HepG2 (cell line): Measurements from ENCODE around the gene SLC2A10. TPM values are rescaled to one million over a fixed set of nuclear protein-coding genes. Genes with fewer than 3 reads are reported as not detected.
A peak's percentile ranks its signal among the peaks of the same experiment; 100 is the strongest.

Experiments
- AFF4 ChIP-seq: sonication (generic); formaldehyde crosslinking; IDR thresholded peaks from 2 replicates; pipeline ENCODE4 v1.4.0; 2020; ENCODE audit warnings: missing genetic modification reagents
- ATF3 ChIP-seq: sonication (generic); formaldehyde crosslinking; IDR thresholded peaks from 2 replicates; pipeline ENCODE4 v1.4.0; 2020; ENCODE audit warnings: missing genetic modification reagents
- HHEX ChIP-seq: IDR thresholded peaks from 2 replicates; pipeline ENCODE4 v1.6.1; 2016; ENCODE audit warnings: control low read depth
- KDM5A ChIP-seq: fragments of 200-600 bp; sonication (generic); IDR thresholded peaks from 2 replicates; pipeline ENCODE4 v1.7.0; 2018; ENCODE audit warnings: antibody characterized with exemption, mild to moderate bottlenecking, low read length, borderline replicate concordance
- PHF8 ChIP-seq: sonication (generic); formaldehyde crosslinking; IDR thresholded peaks from 2 replicates; pipeline ENCODE4 v1.5.0; 2020; ENCODE audit warnings: missing genetic modification reagents
- SMARCC2 ChIP-seq: fragments of 450-650 bp; IDR thresholded peaks from 2 replicates; pipeline ENCODE4 v1.6.1; 2017; ENCODE audit warnings: antibody characterized with exemption, mild to moderate bottlenecking
- TBL1XR1 ChIP-seq: fragments of 150-350 bp; IDR thresholded peaks from 2 replicates; pipeline ENCODE4 v1.6.1; 2014; ENCODE audit warnings: borderline replicate concordance, low read length; ENCODE audit not compliant: partially characterized antibody
- TEAD2 ChIP-seq: sonication (generic); formaldehyde crosslinking; IDR thresholded peaks from 2 replicates; pipeline ENCODE4 v1.9.0; 2021; ENCODE audit warnings: missing genetic modification reagents
- ZHX2 ChIP-seq, 2 experiments: sonication (generic) in 1 of 2; formaldehyde crosslinking in 1 of 2; IDR thresholded peaks; 2 replicates each; pipeline versions ENCODE4 v1.6.1 to v1.9.0; 2014 to 2022; ENCODE audit warnings: antibody characterized with exemption in 1 of 2, borderline replicate concordance in 1 of 2, inconsistent platforms in 1 of 2, low read depth in 1 of 2, missing genetic modification reagents in 1 of 2
- ZNF143 ChIP-seq: sonication (generic); formaldehyde crosslinking; IDR thresholded peaks from 2 replicates; pipeline ENCODE4 v1.4.0; 2020; ENCODE audit warnings: missing genetic modification reagents
- polyA plus RNA-seq, 8 experiments: library from polyadenylated mRNA; depleted of rRNA in 3 of 8; stranded (reverse) in 7 of 8; unstranded in 1 of 8; fragments of >200 nt; fragmentation: Illumina TruSeq in 4 of 8; extraction: Trizol in 4 of 8; gene quantifications; 2 replicates each; pipeline versions ENCODE4 v1.2.1 to v1.2.3, GENCODE V29; 2011 to 2016; ENCODE audit warnings: low read depth in 4 of 8, missing spikeins in 1 of 8, mixed read lengths in 1 of 8; ENCODE audit not compliant: insufficient read depth in 1 of 8
- total RNA-seq, 5 experiments: library from RNA; depleted of rRNA; stranded (reverse); fragments of >200 nt; fragmentation: Illumina TruSeq; extraction: Trizol; gene quantifications; 2 replicates each; pipeline ENCODE4 v1.2.3, GENCODE V29; 2016; ENCODE audit warnings: low read depth in 1 of 5
- TF ChIP-seq, protein P1 (sequence below): sonication (generic); formaldehyde crosslinking; IDR thresholded peaks from 2 replicates; pipeline ENCODE4 v1.8.1; 2023; ENCODE audit warnings: mild to moderate bottlenecking, missing genetic modification reagents
- TF ChIP-seq, protein P2 (sequence below), 2 experiments: sonication (generic) in 1 of 2; formaldehyde crosslinking in 1 of 2; IDR thresholded peaks; 2 replicates each; pipeline versions ENCODE4 v1.5.1 to v1.6.1; 2011 to 2020; ENCODE audit warnings: borderline replicate concordance in 1 of 2, low read depth in 1 of 2, low read length in 1 of 2, mild to moderate bottlenecking in 1 of 2, missing genetic modification reagents in 1 of 2, moderate library complexity in 1 of 2

SLC2A10 gene
- total and polyA plus RNA-seq, 2 of the 13 experiments (the other 11 are each of a cell fraction or from before 2014, with no cell fraction given), result 16.0 to 18.4 TPM

- peak; percentile 72 for TF ChIP-seq TBL1XR1
- TF ChIP-seq SMARCC2, result no peak; the same call in 1 of the 2 replicates
- no peak for TF ChIP-seq TEAD2
- TF ChIP-seq KDM5A, result no peak; the same call in 1 of the 2 replicates
- no peak for TF ChIP-seq AFF4 (CRISPR knock-in tag)
- TF ChIP-seq ZHX2 (IDR thresholded peaks at IDR 0.05; ENCODE audit: low read depth), result no peak; the same call in 1 of the 2 replicates
- no peak for TF ChIP-seq ZHX2 (CRISPR knock-in tag; IDR thresholded peaks at IDR 0.05; ENCODE audit: borderline replicate concordance)
- peak; percentile 54 for TF ChIP-seq ZNF143 (CRISPR knock-in tag)
- TF ChIP-seq HHEX (CRISPR knock-in tag), result peak; percentile 65
- TF ChIP-seq, protein P1, sequence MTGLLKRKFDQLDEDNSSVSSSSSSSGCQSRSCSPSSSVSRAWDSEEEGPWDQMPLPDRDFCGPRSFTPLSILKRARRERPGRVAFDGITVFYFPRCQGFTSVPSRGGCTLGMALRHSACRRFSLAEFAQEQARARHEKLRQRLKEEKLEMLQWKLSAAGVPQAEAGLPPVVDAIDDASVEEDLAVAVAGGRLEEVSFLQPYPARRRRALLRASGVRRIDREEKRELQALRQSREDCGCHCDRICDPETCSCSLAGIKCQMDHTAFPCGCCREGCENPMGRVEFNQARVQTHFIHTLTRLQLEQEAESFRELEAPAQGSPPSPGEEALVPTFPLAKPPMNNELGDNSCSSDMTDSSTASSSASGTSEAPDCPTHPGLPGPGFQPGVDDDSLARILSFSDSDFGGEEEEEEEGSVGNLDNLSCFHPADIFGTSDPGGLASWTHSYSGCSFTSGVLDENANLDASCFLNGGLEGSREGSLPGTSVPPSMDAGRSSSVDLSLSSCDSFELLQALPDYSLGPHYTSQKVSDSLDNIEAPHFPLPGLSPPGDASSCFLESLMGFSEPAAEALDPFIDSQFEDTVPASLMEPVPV (CRISPR knock-in tag), result 0 out of 2 replicates have a peak, but pooled peaks have one; percentile 51
- TF ChIP-seq, protein P2, sequence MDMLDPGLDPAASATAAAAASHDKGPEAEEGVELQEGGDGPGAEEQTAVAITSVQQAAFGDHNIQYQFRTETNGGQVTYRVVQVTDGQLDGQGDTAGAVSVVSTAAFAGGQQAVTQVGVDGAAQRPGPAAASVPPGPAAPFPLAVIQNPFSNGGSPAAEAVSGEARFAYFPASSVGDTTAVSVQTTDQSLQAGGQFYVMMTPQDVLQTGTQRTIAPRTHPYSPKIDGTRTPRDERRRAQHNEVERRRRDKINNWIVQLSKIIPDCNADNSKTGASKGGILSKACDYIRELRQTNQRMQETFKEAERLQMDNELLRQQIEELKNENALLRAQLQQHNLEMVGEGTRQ (IDR thresholded peaks at IDR 0.05; ENCODE audit: low read depth, low read length), result no peak
- TF ChIP-seq, protein P2 (CRISPR knock-in tag; IDR thresholded peaks at IDR 0.05; ENCODE audit: borderline replicate concordance), result peak; percentile 37; the same call in 1 of the 2 replicates
- TF ChIP-seq PHF8 (CRISPR knock-in tag), result no peak
- TF ChIP-seq ATF3 (CRISPR knock-in tag), result peak; percentile 87
Measured at GRCh38 chr20:46670585-46671584, 38.6 kb upstream of the SLC2A10 start (continued).
